Pancreas (tissue), 10 donors: Measurements from ENCODE around the gene TBC1D13. TPM values are rescaled to one million over a fixed set of nuclear protein-coding genes. Genes with fewer than 3 reads are reported as not detected.
"Not testable (repeated sequence)": the region's sequence is repeated elsewhere in the genome, so short reads cannot be mapped to it uniquely, and the experiment has no call there.

Experiments
- ATAC-seq, 4 donors: fragments of 200-7000 bp; cut with Tn5 transposase; one replicate each; pipeline versions ENCODE4 v1.8.0 to v1.9.1; 2020; ENCODE audit warnings: mild to moderate bottlenecking in 4 of 4, moderate library complexity in 4 of 4
- DNase-seq, 6 donors: peaks; one replicate each; pipeline ENCODE4 v3.0.0-alpha.2; 2020
- FAIRE-seq: peaks from 2 replicates; lab custom pipeline; 2012; peaks lifted over from hg19 to GRCh38; lab: Jason Lieb, UNC
- H3K27ac ChIP-seq, 4 donors: fragments of 200-600 bp; sonication (generic); 1 replicate in 3 of 4; 2 replicates in 1 of 4; pipeline versions ENCODE4 v1.5.0 to v1.8.0; 2020
- H3K27me3 ChIP-seq, 4 donors: fragments of 200-600 bp; one replicate each; pipeline ENCODE4 v1.8.0; 2021
- H3K36me3 ChIP-seq, 3 donors: fragments of 200-600 bp; sonication (generic) in 1 of 3; one replicate each; pipeline versions ENCODE4 v1.5.0 to v1.8.0; 2020 to 2021
- H3K4me1 ChIP-seq, 3 donors: fragments of 200-600 bp; one replicate each; pipeline ENCODE4 v1.8.0; 2021
- H3K4me3 ChIP-seq, 4 donors: fragments of 200-600 bp; sonication (generic) in 2 of 4; one replicate each; pipeline versions ENCODE4 v1.5.0 to v1.8.0; 2020 to 2021
- H3K9me3 ChIP-seq, 4 donors: fragments of 200-600 bp; one replicate each; pipeline ENCODE4 v1.8.0; 2021
- CTCF ChIP-seq, 4 donors: fragments of 200-600 bp; sonication (generic) in 3 of 4; IDR thresholded peaks; one replicate each; pipeline versions ENCODE4 v1.5.0 to v1.8.0; 2021; ENCODE audit warnings: antibody characterized with exemption in 4 of 4
- WGBS, 2 donors: extraction: QIAGEN DNeasy Blood & Tissue Kit; methylation state at CpG; one replicate each; pipeline ENCODE4 v1.1.7; 2013; 5-methylcytosine and 5-hydroxymethylcytosine counted together
- intact Hi-C, 3 donors: fragments of 100-400 bp; cut with DNase I; formaldehyde crosslinking; loops; one replicate each; pipeline versions ENCODE4 v1.11.1 to v1.14.2; 2022
- polyA plus RNA-seq, 2 donors: library from polyadenylated mRNA; stranded (reverse); fragments of 200-250 nt; gene quantifications; one replicate each; pipeline ENCODE4 v1.2.3, GENCODE V29; 2013
- total RNA-seq, 6 donors: library from RNA; stranded (reverse); fragmentation: NEBNext Ultra II Directional in 4 of 6; extraction: Animal tissue kit (Norgen Biotek cat#: 25700) in 4 of 6; gene quantifications; one replicate each; pipeline versions ENCODE4 v1.2.1 to v1.2.4, GENCODE V29; 2021 to 2023
- donor health status: healthy with polysubstance abuse.
- donor health status: DM: no; HTN: no; CAD: no; lungs with moderate emphysema.
- donor health status: DM: no; HTN: no; CAD: no.
- donor health status: control.
- donor health status: control.
- donor health status: Bipolar disorder and iron deficiency.
- donor health status: DM: yes; HTN: yes; CAD: no.
- donor health status: DM: no; HTN: no; CAD: no.
- donor health status: DM: no; HTN: no; CAD: no.
- donor health status: DM: yes; HTN: yes; CAD: no.

The TBC1D13 gene
- total and polyA plus RNA-seq, 8 donors, result 10.9 to 18.5 (median 13.9) TPM

- ATAC-seq (no peak), DNase-seq (no peak), FAIRE-seq (no peak)
- H3K4me3 ChIP-seq, result no peak overlapping the region
- intact Hi-C loops, result no loop called here
- H3K36me3 ChIP-seq, result no peaks in the 10 kb centered on the region
- no peak for TF ChIP-seq CTCF (IDR thresholded peaks at IDR 0.05)
- no peak overlapping the region for H3K27ac ChIP-seq
- WGBS, 2 donors, result 95 to 96% methylated on average over 3 of the region's 3 CpGs
- peaks cover 0 to 10% (median 6%) of the 10 kb centered on the region in 3 donors for H3K4me1 ChIP-seq
- no peaks in the 10 kb centered on the region for H3K27me3 ChIP-seq
- no peaks in the 10 kb centered on the region for H3K9me3 ChIP-seq
Observed at GRCh38 chr9:128846680-128847030, 59.6 kb downstream of the TBC1D13 start.

GRCh38 chr9:128847803-128848202, 60.8 kb downstream of the TBC1D13 start:
- intact Hi-C loops, result no loop called here
- FAIRE-seq (no peak), ATAC-seq (no peak), DNase-seq (no peak)
- Histone ChIP-seq H3K27ac (no peak overlapping the region), H3K4me3 (no peak overlapping the region), H3K36me3 (no peaks in the 10 kb centered on the region), H3K27me3 (no peaks in the 10 kb centered on the region), H3K9me3 (no peaks in the 10 kb centered on the region), H3K4me1 (peaks cover 5 to 17% (median 8%) of the 10 kb centered on the region in 3 donors)
- 98 to 100% methylated on average over 1 of the region's 1 CpG for WGBS, 2 donors
- no peak for TF ChIP-seq CTCF (IDR thresholded peaks at IDR 0.05)

- DNase-seq, intact Hi-C loops, H3K27me3 ChIP-seq, ATAC-seq, H3K27ac ChIP-seq, H3K36me3 ChIP-seq, FAIRE-seq, H3K9me3 ChIP-seq, H3K4me3 ChIP-seq: not testable (repeated sequence)
- WGBS, 2 donors, result 82 to 89% methylated on average over 10 of the region's 10 CpGs
- peaks cover 8 to 17% (median 12%) of the 10 kb centered on the region in 3 donors for H3K4me1 ChIP-seq
Observed at GRCh38 chr9:128851024-128851423, 64.0 kb downstream of the TBC1D13 start.

- H3K36me3 ChIP-seq, H3K27me3 ChIP-seq, intact Hi-C loops, H3K4me3 ChIP-seq, H3K9me3 ChIP-seq, FAIRE-seq, H3K27ac ChIP-seq: not testable (repeated sequence)
- ATAC-seq, result peak in 3 of 4 donors; percentile 46 to 81 (median 76)
- H3K4me1 ChIP-seq, result peaks cover 5 to 17% (median 11%) of the 10 kb centered on the region in 3 donors
- TF ChIP-seq CTCF (IDR thresholded peaks at IDR 0.05), result peak; percentile 38 to 54 (median 47)
- 51 to 59% methylated on average over 10 of the region's 10 CpGs for WGBS, 2 donors
- peak in 3 of 6 donors; percentile 24 to 53 (median 30) for DNase-seq
Observed at GRCh38 chr9:128851779-128852600, 64.9 kb downstream of the TBC1D13 start.

GRCh38 chr9:128852646-128853045, 65.6 kb downstream of the TBC1D13 start:
- intact Hi-C loops, H3K9me3 ChIP-seq, ATAC-seq, H3K4me3 ChIP-seq, H3K27ac ChIP-seq, H3K27me3 ChIP-seq, H3K36me3 ChIP-seq, FAIRE-seq, DNase-seq: not testable (repeated sequence)
- H3K4me1 ChIP-seq, result peaks cover 5 to 17% (median 11%) of the 10 kb centered on the region in 3 donors
- WGBS, 2 donors, result 60 to 63% methylated on average over 2 of the region's 2 CpGs

GRCh38 chr9:128854454-128854853, 67.4 kb downstream of the TBC1D13 start:
- H3K36me3 ChIP-seq, FAIRE-seq, intact Hi-C loops, H3K27ac ChIP-seq, H3K9me3 ChIP-seq, H3K27me3 ChIP-seq, H3K4me3 ChIP-seq, ATAC-seq, DNase-seq: not testable (repeated sequence)
- 92 to 95% methylated on average over 6 of the region's 6 CpGs for WGBS, 2 donors
- H3K4me1 ChIP-seq, result peaks cover 5 to 17% (median 11%) of the 10 kb centered on the region in 3 donors

- H3K9me3 ChIP-seq, DNase-seq, FAIRE-seq, H3K36me3 ChIP-seq, H3K4me3 ChIP-seq, H3K27me3 ChIP-seq, H3K27ac ChIP-seq, ATAC-seq, intact Hi-C loops: not testable (repeated sequence)
- WGBS, 2 donors, result 96% methylated on average over 7 of the region's 7 CpGs
- peaks cover 5 to 13% (median 9%) of the 10 kb centered on the region in 3 donors for H3K4me1 ChIP-seq
Observed at GRCh38 chr9:128858476-128858875, 71.4 kb downstream of the TBC1D13 start.
